NT2/D1 (cell line): ENCODE measurements around the gene PLEKHH1.

Experiments used
- SUZ12 ChIP-seq: IDR thresholded peaks from 2 replicates; pipeline ENCODE4 v1.6.1; 2011; ENCODE audit not compliant: insufficient read length, insufficient read depth; ENCODE audit errors: extremely low read depth
- YY1 ChIP-seq: IDR thresholded peaks from 2 replicates; pipeline ENCODE4 v1.6.1; 2011; ENCODE audit not compliant: insufficient read length, insufficient read depth
- ZNF274 ChIP-seq: IDR thresholded peaks from 2 replicates; pipeline ENCODE4 v1.6.1; 2011; ENCODE audit warnings: mild to moderate bottlenecking, low read depth, low read length

- TF ChIP-seq ZNF274, result no peak
- no peak for TF ChIP-seq YY1
- no peak for TF ChIP-seq SUZ12
Observed at GRCh38 chr14:67581643-67582042, 48.6 kb downstream of the PLEKHH1 start.
